Vagina (tissue), 2 donors: ENCODE data around the gene GPATCH2L. TPM values are rescaled to one million over a fixed set of nuclear protein-coding genes. Genes with fewer than 3 reads are reported as not detected.

Experiments used
- DNase-seq, 2 donors: peaks; one replicate each; pipeline ENCODE4 v3.0.0-alpha.2; 2017; ENCODE audit errors: extremely low spot score in 2 of 2
- H3K27ac ChIP-seq: fragments of 200-600 bp; sonication (generic); one replicate; pipeline ENCODE4 v1.5.1; 2019
- H3K27me3 ChIP-seq: fragments of 200-600 bp; sonication (generic); one replicate; pipeline ENCODE4 v1.5.1; 2019
- H3K36me3 ChIP-seq, 2 donors: fragments of 200-600 bp; sonication (generic); one replicate each; pipeline ENCODE4 v1.5.1; 2017 to 2019
- H3K4me1 ChIP-seq: fragments of 200-600 bp; sonication (generic); one replicate; pipeline ENCODE4 v1.5.1; 2019
- H3K4me3 ChIP-seq, 2 donors: fragments of 200-600 bp; sonication (generic); 1 replicate in 1 of 2; 2 replicates in 1 of 2; pipeline ENCODE4 v1.5.1; 2016 to 2019
- H3K9me3 ChIP-seq: fragments of 200-600 bp; sonication (generic); one replicate; pipeline ENCODE4 v1.5.1; 2019
- CTCF ChIP-seq, 3 experiments: fragments of 450-650 bp in 2 of 3; fragments of 200-600 bp in 1 of 3; sonication (generic) in 1 of 3; IDR thresholded peaks; one replicate each; pipeline ENCODE4 v1.5.1; 2017 to 2019; ENCODE audit warnings: antibody characterized with exemption in 3 of 3, mild to moderate bottlenecking in 2 of 3, moderate library complexity in 2 of 3
- POLR2A ChIP-seq, 2 donors: fragments of 450-650 bp; IDR thresholded peaks; one replicate each; pipeline ENCODE4 v1.6.1; 2017; ENCODE audit warnings: antibody characterized with exemption in 2 of 2, mild to moderate bottlenecking in 2 of 2, moderate library complexity in 2 of 2
- POLR2AphosphoS5 ChIP-seq, 2 donors: sonication (generic); formaldehyde crosslinking; IDR thresholded peaks; one replicate each; pipeline ENCODE4 v1.9.0; 2017; ENCODE audit warnings: antibody characterized with exemption in 2 of 2, mild to moderate bottlenecking in 2 of 2, low read depth in 1 of 2; ENCODE audit not compliant: insufficient read depth in 1 of 2
- intact Hi-C: fragments of 100-400 bp; cut with DNase I; formaldehyde crosslinking; loops from one replicate; pipeline ENCODE4 v1.15.1; 2023
- total RNA-seq: library from RNA; depleted of rRNA; stranded (reverse); fragments of >200 nt; gene quantifications from one replicate; pipeline ENCODE4 v1.2.3, GENCODE V29; 2016

The GPATCH2L gene
- total RNA-seq, 1 donor from 2014 or later = 34.6 TPM

- no peaks in the 10 kb centered on the region for H3K36me3 ChIP-seq
- no peak overlapping the region for H3K4me3 ChIP-seq
- intact Hi-C loops = no loop called here
- H3K27me3 ChIP-seq = no peaks in the 10 kb centered on the region
- no peak for DNase-seq
- no peaks in the 10 kb centered on the region for H3K9me3 ChIP-seq
- H3K27ac ChIP-seq = no peak overlapping the region
- no peak for TF ChIP-seq CTCF (IDR thresholded peaks at IDR 0.05)
- TF ChIP-seq POLR2A (IDR thresholded peaks at IDR 0.05) = no peak
- TF ChIP-seq POLR2AphosphoS5 (IDR thresholded peaks at IDR 0.05; ENCODE audit: insufficient read depth in 1 of 2, low read depth in 1 of 2) = no peak
- H3K4me1 ChIP-seq = no peaks in the 10 kb centered on the region
These were observed 20.4 kb upstream of the GPATCH2L start for GRCh38 chr14:76131071-76131965.

- intact Hi-C loops = no loop called here
- TF ChIP-seq CTCF (IDR thresholded peaks at IDR 0.05) (no peak), POLR2AphosphoS5 (IDR thresholded peaks at IDR 0.05; ENCODE audit: insufficient read depth in 1 of 2, low read depth in 1 of 2) (no peak), POLR2A (IDR thresholded peaks at IDR 0.05) (no peak)
- H3K4me3 ChIP-seq = no peak overlapping the region
- H3K27me3 ChIP-seq = no peaks in the 10 kb centered on the region
- no peaks in the 10 kb centered on the region for H3K36me3 ChIP-seq
- no peak overlapping the region for H3K27ac ChIP-seq
- DNase-seq = no peak
- no peaks in the 10 kb centered on the region for H3K9me3 ChIP-seq
- H3K4me1 ChIP-seq = no peaks in the 10 kb centered on the region
These were observed 18.6 kb upstream of the GPATCH2L start for GRCh38 chr14:76133103-76133502.

- intact Hi-C loops = no loop called here
- no peak for TF ChIP-seq POLR2A (IDR thresholded peaks at IDR 0.05)
- TF ChIP-seq POLR2AphosphoS5 (IDR thresholded peaks at IDR 0.05; ENCODE audit: insufficient read depth in 1 of 2, low read depth in 1 of 2) = no peak
- no peak for TF ChIP-seq CTCF (IDR thresholded peaks at IDR 0.05)
- Histone ChIP-seq H3K9me3 (no peaks in the 10 kb centered on the region), H3K27me3 (no peaks in the 10 kb centered on the region), H3K4me1 (peaks cover 11% of the 10 kb centered on the region), H3K27ac (no peak overlapping the region), H3K4me3 (no peak overlapping the region), H3K36me3 (no peaks in the 10 kb centered on the region)
- no peak for DNase-seq
These were observed 17.5 kb upstream of the GPATCH2L start for GRCh38 chr14:76134231-76134630.

GRCh38 chr14:76135722-76136121 is 16.0 kb upstream of the GPATCH2L start:
- TF ChIP-seq POLR2AphosphoS5 (IDR thresholded peaks at IDR 0.05; ENCODE audit: insufficient read depth in 1 of 2, low read depth in 1 of 2) = no peak
- no peak for TF ChIP-seq POLR2A (IDR thresholded peaks at IDR 0.05)
- TF ChIP-seq CTCF (IDR thresholded peaks at IDR 0.05) = no peak

GRCh38 chr14:76136476-76137110 is 15.1 kb upstream of the GPATCH2L start:
- Histone ChIP-seq H3K9me3 (no peaks in the 10 kb centered on the region), H3K27me3 (no peaks in the 10 kb centered on the region)
- intact Hi-C loops = no loop called here

More at GRCh38 chr14:76135722-76136121, 16.0 kb upstream of the GPATCH2L start:
- Histone ChIP-seq H3K36me3 (no peaks in the 10 kb centered on the region), H3K4me3 (no peak overlapping the region), H3K27me3 (no peaks in the 10 kb centered on the region), H3K9me3 (no peaks in the 10 kb centered on the region), H3K4me1 (peaks cover 11% of the 10 kb centered on the region), H3K27ac (no peak overlapping the region)
- intact Hi-C loops = no loop called here
- peak in 1 of 2 donors; percentile 60 for DNase-seq

More at GRCh38 chr14:76136476-76137110, 15.1 kb upstream of the GPATCH2L start:
- Histone ChIP-seq H3K36me3 (no peaks in the 10 kb centered on the region), H3K4me1 (peaks cover 11% of the 10 kb centered on the region), H3K4me3 (no peak overlapping the region), H3K27ac (no peak overlapping the region)
- DNase-seq = no peak
- TF ChIP-seq POLR2AphosphoS5 (IDR thresholded peaks at IDR 0.05; ENCODE audit: insufficient read depth in 1 of 2, low read depth in 1 of 2) = no peak
- TF ChIP-seq POLR2A (IDR thresholded peaks at IDR 0.05) = no peak
- TF ChIP-seq CTCF (IDR thresholded peaks at IDR 0.05) = no peak
